NCI-H187 (cell line): ENCODE results near the gene SAMD4A.

Source experiments
- DNase-seq, 2 experiments: peaks; one replicate each; lab custom pipeline; 2025; lab: John Stamatoyannopoulos, UW

Gene SAMD4A

DNA sequence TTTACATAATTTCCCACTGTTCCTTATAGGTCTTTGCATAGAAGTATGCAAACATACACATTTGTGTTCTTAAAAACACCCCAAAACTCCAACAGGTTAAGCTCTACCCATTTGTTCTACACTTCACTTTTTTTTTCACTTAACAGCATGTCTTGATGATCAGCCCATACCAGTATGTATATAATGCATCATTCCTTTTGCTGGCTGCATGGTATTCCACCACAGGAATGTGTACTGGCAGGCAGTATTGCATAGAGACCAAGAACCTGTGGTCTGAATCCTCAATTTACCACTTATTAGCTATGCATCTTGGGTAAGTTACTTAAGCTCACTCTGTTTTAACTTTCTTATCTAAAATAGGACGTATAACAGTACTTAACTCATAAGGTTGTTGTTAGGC, 65.5 kb downstream of the SAMD4A start:
- DNase-seq, result no peak

DNA sequence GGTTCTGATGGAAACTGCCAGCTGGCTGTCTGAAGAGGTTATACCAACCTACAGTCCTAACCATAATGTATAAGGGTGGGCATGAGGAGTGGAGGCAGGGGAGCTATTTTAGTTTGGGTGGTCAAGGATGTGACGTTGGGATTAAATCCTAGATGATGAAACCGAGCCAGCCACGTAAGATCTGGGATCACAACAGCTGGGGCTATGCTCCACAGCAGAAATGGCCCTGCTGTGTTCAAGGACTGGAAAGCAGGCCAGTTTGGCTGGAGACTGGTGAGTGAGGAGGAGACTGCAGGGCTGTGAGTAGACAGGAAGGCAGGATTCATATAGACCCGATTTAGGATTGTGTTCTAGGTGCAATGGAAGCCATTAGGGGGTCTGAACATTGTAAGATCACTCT, 66.1 kb downstream of the SAMD4A start:
- no peak for DNase-seq

DNA sequence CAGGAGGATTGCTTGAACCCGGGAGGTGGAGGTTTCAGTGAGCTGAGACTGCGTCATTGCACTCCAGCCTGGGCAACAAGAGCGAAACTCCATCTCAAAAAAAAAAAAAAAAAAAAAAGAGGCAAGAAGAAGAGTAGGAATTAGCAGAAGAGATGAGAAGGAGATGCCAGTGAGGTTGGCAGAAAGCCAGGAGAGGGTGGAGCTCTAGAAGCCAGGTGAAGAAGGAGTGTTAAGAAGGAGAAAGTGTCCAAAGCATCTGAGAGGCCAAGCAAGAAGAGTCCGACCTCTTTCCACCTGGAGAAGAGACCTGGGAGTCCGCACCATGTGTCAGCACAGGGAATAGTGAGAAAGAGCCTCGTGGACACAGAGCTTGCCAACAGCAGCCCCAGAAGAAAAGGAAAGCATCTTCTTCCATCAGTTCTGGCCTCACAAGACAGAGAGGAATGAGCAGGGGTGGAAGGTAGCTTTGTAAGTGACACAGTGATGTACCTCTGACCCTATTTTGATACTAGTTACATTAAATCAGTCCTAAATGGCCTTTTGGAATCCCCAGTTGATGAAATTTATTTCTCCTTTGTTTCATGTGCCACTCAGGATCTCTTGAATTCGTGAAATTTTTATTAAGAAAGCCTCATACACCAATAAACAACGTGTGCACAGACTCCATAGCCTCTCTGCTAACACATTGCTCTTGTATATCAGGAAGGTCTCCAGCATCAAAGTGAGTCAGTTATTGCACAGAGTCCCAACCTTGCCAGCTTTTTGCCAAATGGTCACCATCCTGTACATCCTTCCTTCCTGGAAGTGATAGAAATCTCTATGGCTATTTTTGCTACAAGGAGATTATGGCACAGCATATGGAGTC, 70.6 kb downstream of the SAMD4A start:
- DNase-seq, result no peak

DNA sequence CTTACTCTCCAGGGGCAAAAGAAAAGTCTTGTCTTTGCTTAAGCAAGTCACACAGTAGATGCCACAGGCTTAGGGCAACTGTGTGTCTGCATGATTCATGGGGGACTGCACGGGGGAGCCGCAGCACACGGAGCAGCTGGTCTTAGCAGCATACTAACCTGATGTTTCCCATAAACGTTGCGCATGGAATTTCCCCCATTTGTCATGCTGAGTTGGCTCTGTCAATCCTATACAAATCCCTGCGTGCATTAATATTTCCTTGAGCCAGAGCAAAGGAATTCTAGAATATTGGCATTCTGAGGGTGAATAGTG, 71.2 kb downstream of the SAMD4A start:
- no peak for DNase-seq

DNA sequence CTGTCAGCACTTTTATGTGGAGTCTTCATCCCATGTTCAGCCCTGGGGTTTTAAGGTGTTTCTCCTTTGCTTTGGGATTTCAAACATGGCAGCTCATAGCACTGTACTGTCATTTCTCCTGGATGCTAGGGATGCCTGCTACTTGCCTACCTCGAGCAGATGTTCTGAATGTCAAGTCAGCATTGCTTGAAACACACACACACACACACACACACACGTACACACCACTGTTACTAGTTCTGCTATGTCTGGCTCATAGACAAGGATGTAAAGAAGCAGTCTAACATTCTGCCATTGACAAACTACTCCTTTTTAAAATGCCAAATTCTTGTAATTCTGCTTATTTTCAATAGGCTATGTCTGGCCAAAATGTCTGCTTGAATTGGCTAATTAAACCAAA, 72.7 kb downstream of the SAMD4A start:
- DNase-seq, result no peak

DNA sequence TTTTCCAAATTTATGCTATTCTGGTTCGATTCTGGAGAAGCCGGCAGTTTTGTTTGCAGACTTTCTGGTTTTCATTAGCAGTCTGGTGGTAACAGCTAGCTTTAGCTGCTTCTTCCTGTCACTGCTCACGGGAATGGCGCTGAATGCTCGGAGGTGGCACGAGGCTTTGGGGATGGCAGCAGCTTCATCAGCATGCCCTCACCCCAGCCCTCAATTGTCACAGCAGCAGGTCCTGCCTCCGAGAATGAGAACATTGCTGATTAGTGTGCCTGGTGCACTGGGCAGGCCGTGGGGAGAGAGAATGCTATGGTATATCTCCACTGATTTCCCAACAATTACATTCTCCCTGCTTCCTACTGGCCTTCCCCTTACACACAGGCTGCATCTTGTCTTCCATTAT, 73.6 kb downstream of the SAMD4A start:
- DNase-seq, result no peak

DNA sequence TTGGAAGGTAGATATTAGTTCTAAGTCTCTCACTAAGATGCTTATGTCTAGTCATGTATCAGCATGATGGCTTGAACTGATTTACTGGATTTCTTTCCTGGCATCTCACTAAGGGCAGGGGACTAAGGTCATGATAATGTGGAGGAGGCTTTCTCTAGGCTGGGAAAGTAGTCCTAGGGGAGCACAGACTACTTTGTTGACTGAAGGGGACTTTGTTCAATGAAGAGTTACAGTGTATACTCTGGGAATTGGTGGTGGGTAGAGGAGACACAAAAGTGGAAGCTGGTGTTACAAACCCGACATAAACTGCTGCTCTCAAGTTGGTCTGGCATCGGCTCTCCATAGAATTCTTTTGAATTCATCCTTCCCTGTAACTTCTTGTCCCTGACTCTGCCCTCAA, 75.2 kb downstream of the SAMD4A start:
- no peak for DNase-seq

DNA sequence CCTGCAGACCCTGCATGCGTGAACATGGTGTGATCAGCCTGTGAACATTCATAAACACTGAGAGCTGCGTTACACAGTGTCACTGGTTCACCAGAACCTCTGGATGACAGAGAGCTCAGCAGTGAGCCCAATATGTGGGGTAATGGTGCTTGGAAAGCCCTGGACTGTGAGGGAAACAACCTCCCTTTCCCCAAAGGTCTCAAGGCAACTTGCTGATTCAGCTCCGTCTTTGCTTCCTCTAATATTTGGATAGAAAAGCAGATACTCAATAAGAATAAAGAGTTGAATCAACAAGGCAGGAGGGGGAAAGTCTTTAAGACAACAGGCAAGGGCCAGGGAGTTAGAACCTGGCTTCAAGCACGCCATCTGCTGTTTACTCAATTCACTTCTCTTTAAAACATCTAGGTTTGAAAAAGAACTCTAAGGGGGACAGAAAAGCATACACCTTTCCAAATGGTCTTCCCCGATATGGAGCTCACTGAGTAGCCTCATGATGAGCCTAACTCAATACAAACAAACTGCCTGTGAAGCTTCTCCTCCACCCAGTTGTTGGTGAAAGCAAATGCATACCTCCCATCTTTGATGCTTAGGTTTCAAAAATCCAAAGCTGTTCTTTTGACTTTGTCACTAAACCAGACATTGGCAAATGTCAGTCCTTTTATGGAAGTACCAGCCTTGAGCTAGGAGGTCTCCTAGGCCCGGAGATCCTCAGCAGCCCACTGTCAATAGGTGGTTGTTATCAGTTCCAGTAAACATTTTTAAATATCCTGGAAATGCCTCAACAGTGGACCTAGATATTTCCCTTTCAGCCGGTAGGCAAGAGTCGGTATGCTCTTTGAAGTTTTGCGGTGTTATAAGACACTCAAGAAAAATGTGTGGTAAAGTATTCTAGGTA, 76.1 kb downstream of the SAMD4A start:
- DNase-seq, result no peak

DNA sequence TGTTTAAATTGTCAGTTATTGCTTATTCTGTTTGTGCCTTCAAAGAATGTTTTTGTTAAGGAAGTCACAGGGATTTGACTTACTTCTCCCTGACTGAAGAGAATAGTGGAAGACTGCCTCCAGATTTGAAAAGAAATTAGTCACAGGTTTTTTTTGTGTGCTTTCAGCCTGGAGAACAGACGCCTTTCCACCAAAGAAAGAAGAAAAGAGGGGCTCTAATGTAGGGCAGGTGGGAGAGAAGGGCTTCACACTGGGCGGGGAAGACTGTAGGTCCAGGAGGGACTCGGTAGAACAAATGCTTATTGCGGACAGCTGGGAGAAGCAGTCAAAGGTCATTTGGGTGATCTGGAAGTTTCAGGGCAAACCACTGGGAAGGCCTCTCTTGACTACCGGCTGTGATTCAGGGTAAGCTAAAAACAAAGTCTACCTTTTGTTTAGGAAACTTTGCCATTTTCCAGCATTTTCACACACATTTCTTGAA, 76.8 kb downstream of the SAMD4A start:
- DNase-seq, result no peak

DNA sequence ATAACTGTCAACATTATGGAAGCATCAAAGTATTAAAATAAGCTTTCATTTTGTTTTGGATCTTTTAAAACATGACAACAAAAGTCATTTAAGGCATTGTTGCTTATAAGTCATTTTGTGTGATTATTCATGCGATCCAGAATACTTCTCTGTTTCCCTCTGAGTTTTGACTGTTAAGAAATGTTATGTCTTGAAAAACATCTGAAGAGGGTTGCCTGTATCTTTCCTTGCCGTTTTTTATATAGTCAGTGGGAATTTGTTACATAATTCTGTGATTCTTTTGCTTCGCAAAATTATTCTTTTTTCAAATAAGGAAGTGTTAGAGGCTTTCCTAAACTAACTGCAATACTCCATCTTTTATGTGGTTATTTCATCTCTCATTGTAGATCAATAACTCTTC, 78.7 kb downstream of the SAMD4A start:
- no peak for DNase-seq

DNA sequence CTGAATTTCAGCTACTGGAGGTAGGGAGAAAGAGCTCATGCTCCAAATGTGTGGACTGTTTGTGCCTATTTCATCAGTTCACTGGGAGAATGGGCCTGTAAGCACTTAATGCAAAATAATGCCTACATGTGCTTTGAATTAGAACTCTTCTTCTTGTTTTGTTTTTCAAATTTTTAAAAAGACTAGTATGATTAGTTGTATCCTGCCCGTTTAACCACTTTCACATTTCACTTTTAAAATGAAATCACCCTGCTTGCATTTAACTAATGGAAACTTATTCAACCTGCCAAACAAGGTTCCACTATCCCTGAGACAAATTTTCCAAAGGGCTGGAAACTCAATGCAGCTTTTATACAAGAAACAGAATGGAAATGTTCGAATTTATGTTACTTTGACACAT, 79.7 kb downstream of the SAMD4A start:
- no peak for DNase-seq

DNA sequence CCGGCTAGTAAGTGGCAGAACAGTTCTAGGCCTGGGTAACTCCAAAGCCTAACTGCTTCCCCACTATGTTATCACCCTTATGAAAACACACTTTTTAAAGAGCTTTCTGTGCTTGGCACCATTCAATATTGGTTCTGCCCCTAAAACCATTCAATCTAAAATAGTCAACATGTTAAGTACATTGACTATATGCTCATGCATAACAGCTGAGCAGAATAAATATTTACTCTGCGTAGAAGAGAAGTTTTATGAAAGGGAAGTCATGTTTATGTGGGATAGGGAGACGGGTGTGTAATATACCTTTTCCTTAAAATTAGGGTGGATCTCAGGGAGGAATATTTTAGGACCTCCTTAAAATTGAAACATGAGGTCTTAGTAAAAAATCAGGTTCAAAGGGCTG, 80.5 kb downstream of the SAMD4A start:
- DNase-seq, result no peak

DNA sequence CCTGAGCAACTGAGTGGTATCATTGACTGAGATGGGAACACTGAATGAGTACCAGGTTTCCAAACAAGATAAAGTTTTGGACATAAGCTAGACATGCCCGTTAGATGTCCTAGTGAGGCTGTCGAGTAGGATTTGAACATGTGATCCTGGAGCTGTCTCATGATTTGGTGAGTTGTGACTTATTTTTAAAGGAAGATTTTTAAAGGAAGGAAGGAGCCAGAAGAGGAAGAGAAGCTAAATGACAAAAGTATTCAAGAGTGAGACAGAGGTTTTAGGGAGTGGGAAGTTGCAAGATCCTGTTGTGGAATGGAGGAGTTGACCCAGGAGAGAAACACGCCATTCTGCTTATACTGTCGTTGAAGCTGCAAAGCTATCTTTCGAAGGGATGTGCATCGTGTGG, 82.1 kb downstream of the SAMD4A start:
- DNase-seq, result no peak

DNA sequence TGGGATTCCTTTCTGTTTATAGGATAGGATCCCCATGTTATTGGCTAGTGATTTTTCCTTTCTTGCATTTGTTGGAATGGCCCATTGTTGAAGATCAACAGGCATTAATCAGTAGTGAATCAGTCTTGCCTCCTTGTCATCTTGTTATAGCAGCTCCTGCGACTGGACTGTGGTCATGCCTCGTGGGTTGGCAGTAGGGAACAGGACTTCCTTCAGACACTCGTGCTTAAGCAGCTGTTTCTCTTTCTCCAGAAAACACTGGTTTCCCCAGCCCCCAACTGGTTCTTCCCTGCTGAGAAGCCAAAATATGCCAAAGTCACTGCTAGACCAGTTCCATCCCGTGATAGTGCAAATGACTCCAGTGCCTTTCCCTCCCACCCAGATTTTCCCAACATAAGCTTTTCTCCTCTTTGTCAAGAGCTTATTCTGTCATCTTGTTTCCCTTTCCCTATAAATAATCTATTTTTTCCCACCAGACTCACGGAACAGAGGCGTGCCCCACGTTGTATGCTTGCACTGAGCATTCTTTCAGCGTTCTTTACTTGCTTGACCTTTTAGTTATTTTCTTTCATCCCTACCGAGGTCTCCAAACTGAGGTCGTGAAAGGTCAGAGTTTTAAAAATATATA, 83.5 kb downstream of the SAMD4A start:
- no peak for DNase-seq

DNA sequence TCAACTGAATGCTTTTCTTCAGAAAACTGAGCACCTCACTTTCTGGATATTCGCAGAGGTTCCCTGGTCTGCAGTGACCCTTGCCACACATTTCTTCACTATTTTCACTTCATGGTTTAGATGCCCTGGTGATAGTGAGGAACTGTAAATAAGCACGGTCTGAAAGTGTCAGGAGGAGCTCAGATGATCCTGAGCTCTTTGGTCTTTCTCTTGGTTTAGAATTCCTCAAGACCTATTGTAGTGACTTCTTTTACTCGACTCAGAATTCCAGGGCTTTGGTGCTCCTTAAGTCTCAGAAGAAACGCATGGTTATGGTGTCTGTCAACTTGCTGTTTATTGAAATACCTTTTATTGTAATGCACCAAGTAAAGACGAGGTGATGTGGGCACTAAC, 84.0 kb downstream of the SAMD4A start:
- no peak for DNase-seq

DNA sequence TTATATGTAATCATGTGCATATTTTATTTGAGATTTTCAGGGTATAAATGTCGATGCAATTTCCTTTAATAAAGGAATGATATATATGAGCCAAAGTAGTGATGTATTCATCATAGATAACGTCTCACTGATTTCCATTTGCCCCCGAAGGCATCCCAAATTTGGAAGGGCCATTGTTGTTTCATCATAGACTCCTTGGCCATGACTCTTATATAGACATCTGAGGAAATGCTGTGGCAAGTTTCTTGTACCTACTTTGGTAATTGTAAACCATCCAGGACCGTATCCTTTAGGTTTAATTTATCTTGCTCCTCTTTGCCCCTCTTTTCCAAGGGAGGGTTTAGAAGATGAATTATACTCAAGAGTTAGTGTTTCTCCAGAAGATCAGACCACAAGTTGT, 84.7 kb downstream of the SAMD4A start:
- no peak for DNase-seq

DNA sequence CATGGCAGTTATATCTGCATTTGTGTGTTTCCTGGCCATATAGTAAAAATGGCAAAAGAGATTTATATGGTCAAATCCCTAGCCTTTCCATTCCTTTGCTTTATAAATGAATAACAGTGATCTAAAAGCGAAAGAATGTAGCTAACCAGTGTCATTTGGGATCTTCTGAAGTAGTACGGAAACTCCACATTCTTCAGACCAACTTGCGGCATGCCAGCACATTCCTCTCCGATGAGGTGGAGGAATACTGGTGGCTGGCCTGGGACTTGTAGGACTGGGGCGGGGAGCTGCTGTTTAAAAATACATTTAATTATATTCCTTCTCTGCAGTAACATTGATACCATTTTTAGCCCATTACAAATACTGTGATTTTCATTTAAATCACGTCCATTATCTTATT, 85.3 kb downstream of the SAMD4A start:
- DNase-seq, result no peak

DNA sequence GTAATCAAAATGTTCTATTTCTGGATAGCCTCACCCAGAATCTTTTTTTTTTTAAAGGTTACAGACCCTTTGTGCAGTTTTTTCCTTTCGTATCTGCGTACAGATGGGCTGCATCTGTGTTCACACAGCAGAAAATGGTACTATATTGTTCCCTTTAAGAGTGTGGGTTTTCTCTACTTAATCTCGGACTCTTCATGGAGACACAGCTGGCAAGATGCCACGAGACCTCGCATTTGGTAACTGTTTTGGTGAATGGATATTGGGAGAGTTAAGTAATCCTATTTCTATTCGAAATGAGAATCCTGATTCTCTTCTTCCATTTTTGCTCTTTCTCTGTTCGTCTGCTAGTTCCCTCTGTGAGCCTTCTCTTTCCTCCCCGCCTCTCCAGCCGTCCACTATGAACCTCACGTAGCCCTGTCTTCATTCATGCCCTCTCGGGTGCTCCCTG, 85.7 kb downstream of the SAMD4A start:
- DNase-seq, result no peak

DNA sequence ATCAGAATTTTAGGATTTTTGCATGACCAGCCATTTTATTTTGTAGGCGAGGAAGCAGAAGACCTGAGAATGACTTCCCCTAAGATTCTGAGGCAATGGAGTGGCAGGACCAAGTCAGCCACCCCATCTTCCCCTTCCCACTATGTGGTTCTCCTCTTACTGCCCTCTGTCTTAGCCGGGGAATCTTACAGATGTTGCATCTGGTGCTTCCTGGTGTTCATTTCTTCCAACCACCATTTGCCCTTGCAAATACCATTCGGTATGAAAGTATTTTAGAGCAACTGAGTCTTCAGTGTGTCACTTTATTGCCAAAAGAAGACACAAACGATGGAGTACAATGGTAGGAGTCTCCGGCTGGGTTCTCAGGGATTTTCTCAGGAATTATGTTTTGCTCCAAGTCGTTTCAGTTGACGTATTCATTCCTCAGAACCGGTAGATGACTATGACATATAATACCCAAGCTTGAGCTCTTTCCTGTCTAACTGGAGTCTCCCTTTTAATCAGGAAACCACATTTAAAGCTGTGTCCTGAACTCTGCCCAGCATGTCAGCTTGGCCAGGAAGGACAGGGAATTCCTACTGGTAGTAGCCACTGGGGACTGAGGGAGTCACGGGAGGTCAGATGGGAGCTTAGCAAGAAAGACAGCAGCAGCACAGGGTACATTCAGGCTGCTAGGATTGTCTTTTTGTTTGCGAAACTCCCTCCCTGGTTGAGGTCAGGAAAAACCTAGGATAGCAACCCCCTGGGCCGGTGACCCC, 87.0 kb downstream of the SAMD4A start:
- no peak for DNase-seq

DNA sequence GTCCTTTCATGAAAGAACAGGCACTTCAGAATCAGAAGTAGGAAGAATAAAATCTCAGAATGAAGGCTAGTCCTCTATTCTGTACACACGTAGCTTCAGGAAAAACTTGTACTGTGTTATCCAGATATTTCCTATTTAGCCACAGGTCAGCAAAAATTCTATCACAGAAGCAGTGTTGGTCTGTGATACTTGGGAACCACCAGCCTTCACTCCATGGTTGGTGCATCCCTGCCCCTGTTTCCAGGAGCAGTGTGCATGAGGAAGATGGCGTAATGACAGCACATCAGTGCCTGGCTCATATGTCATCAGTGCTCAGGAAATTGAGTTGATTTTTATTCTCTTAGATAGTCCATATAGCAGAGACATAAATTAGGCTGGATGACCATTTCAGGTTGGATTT, 87.7 kb downstream of the SAMD4A start:
- no peak for DNase-seq

DNA sequence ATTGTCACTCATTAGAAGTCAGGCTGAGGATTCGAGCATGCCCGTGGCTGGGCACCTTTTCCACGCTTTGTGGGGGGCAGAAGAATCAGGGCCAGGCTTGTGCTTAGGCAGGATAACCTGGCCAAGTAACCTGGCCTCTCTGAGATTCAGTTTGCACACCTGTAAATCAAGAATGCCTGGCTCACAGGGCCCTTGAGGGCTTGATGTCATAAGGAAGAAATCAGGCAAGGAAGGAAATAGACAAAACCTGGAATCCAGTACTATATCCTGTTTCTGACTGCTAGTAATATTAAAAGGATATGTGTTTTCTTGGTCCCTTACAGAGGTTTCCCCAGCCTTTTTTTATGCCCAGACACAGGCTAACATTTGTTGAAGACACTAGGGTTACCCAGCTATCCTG, 91.9 kb downstream of the SAMD4A start:
- no peak for DNase-seq

DNA sequence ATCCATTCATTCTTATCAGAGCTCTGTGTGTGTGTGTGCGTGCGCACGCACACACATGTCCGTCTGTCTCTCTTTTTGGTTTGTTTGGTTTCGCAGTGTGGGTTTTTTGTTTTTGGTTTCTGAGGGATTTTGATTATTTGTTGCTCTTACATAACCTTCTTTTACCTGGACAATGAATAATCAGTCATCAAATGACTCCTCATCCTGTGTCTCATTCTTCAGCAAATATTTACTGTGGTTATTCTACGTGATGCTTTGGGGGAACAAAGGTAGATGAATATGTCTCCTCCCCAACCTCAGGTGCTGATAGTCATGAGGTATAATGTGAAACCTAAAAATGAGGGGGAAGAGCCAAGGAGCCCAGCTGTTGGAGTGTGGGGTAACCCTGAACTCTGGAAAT, 92.4 kb downstream of the SAMD4A start:
- no peak for DNase-seq
